ENCODE measurements around the gene MEOX2.

The MEOX2 gene

DNA sequence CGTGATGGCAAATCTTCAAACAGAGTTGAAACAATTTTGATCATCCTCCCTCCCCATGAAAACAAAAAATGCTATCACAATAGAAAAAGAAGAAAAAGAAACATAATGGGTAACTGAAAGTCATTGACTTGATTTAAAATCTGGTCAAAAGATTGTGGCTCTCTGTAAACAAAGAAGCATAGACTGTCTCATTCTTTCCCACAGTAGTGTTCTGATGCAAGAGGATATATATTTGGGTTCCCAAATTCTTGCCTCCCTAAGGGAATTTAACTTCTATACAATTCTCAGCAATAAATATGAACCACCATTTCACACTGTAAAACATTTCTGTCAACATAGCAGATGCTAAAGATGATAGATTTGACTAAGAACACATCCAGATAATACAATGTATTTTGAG is 32.8 kb upstream of the MEOX2 start:
- DNase-seq (ENCODE audit: low read depth) = no peak
- TF ChIP-seq MYC (IDR thresholded peaks at IDR 0.05; ENCODE audit: low read depth, low read length) = no peak
- TF ChIP-seq, protein P1, sequence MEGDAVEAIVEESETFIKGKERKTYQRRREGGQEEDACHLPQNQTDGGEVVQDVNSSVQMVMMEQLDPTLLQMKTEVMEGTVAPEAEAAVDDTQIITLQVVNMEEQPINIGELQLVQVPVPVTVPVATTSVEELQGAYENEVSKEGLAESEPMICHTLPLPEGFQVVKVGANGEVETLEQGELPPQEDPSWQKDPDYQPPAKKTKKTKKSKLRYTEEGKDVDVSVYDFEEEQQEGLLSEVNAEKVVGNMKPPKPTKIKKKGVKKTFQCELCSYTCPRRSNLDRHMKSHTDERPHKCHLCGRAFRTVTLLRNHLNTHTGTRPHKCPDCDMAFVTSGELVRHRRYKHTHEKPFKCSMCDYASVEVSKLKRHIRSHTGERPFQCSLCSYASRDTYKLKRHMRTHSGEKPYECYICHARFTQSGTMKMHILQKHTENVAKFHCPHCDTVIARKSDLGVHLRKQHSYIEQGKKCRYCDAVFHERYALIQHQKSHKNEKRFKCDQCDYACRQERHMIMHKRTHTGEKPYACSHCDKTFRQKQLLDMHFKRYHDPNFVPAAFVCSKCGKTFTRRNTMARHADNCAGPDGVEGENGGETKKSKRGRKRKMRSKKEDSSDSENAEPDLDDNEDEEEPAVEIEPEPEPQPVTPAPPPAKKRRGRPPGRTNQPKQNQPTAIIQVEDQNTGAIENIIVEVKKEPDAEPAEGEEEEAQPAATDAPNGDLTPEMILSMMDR (IDR thresholded peaks at IDR 0.05; ENCODE audit: low read depth, low read length) = no peak
- TF ChIP-seq, protein P2, sequence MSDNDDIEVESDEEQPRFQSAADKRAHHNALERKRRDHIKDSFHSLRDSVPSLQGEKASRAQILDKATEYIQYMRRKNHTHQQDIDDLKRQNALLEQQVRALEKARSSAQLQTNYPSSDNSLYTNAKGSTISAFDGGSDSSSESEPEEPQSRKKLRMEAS (IDR thresholded peaks at IDR 0.05; ENCODE audit: low read depth, low read length) = no peak
- TF ChIP-seq POLR2A (IDR thresholded peaks at IDR 0.05; ENCODE audit: extremely low read depth, insufficient read length) = no peak
- no peak overlapping the region for H3K4me3 ChIP-seq (ENCODE audit: low read depth, low read length)

DNA sequence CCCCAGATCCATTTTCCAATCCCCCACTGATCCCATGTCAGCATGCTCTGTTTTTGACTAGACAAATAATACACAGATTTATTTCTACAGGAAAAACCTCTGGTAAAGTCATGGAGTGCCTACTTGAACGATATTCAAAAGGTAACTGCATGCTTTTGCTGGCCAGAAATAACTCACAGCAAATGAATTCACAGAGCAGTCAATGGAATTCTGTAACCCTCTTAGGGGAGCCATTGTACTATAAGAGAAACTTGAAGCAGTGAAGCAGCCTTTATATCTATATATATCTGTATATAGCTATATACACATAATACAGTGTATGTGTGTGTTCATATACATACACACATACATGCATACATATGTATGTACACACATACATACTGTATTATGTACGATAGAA is 29.0 kb upstream of the MEOX2 start:
- H3K4me3 ChIP-seq (ENCODE audit: low read depth, low read length) = no peak overlapping the region
- no peak for DNase-seq (ENCODE audit: low read depth)
- TF ChIP-seq MYC (IDR thresholded peaks at IDR 0.05; ENCODE audit: low read depth, low read length) (no peak), POLR2A (IDR thresholded peaks at IDR 0.05; ENCODE audit: extremely low read depth, insufficient read length) (no peak)
- TF ChIP-seq, protein P1 (IDR thresholded peaks at IDR 0.05; ENCODE audit: low read depth, low read length) = no peak
- TF ChIP-seq, protein P2 (IDR thresholded peaks at IDR 0.05; ENCODE audit: low read depth, low read length) = no peak

DNA sequence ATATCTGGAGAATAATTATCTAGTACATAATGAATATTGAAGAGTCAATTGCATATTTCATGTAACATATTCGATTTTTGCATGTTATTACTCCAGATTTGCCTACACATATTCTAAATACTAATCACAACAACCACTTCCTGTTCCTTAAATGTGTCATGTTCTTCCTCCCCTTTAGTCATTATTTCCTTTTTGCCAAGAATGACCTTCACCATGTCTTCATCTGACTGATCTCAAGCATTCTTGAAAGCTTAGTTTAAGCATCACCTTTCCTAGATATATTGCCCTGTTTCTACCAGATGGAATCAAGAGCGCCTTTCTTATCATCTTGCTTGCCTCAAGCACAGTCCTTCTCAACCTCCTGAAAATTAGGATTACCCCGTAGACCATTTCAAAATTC is 23.5 kb upstream of the MEOX2 start:
- no peak for TF ChIP-seq POLR2A (IDR thresholded peaks at IDR 0.05; ENCODE audit: extremely low read depth, insufficient read length)
- TF ChIP-seq, protein P1 (IDR thresholded peaks at IDR 0.05; ENCODE audit: low read depth, low read length) = no peak
- TF ChIP-seq, protein P2 (IDR thresholded peaks at IDR 0.05; ENCODE audit: low read depth, low read length) = no peak
- no peak for TF ChIP-seq MYC (IDR thresholded peaks at IDR 0.05; ENCODE audit: low read depth, low read length)
- DNase-seq (ENCODE audit: low read depth) = no peak
- H3K4me3 ChIP-seq (ENCODE audit: low read depth, low read length) = no peak overlapping the region

DNA sequence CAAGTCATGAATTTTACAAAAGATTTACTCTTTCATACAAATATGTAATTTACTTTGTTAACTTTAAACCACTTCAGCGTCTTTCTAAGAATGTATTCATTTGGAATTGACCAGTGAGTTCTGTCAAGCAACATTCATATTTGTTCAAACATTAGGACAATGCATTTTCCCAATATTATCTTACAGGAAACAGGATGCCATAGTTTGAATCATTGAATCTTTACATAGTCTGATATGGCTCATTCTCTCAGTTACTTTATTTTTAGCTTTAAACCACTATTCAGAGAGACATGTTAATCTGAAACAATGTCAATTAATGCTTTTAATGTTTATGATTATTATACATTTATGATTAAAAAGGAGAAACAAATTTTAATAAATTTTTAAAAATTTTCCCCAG is 21.1 kb upstream of the MEOX2 start:
- H3K4me3 ChIP-seq (ENCODE audit: low read depth, low read length) = no peak overlapping the region
- TF ChIP-seq POLR2A (IDR thresholded peaks at IDR 0.05; ENCODE audit: extremely low read depth, insufficient read length) = no peak
- TF ChIP-seq, protein P1 (IDR thresholded peaks at IDR 0.05; ENCODE audit: low read depth, low read length) = no peak
- TF ChIP-seq, protein P2 (IDR thresholded peaks at IDR 0.05; ENCODE audit: low read depth, low read length) = no peak
- no peak for TF ChIP-seq MYC (IDR thresholded peaks at IDR 0.05; ENCODE audit: low read depth, low read length)
- no peak for DNase-seq (ENCODE audit: low read depth)

DNA sequence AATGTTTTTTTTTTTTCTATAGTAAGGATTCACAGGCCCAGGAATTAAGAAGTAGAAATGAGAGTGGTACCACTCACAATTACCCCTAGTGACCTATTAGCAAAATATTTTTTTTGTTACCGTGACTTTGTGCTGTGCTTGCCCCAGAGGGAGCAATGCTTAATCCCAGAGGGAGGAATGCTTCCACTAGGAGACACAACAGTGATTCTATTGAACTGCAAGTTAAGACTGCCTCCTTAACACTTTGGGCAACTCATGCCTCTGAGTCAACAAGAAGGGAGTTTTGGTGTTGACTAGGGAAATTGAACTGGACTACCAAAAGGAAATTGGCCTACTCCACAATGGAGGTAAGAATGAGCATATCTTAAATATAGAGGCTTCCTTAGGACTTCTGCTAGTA is 17.2 kb upstream of the MEOX2 start:
- H3K4me3 ChIP-seq (ENCODE audit: low read depth, low read length) = no peak overlapping the region
- TF ChIP-seq POLR2A (IDR thresholded peaks at IDR 0.05; ENCODE audit: extremely low read depth, insufficient read length) (no peak), MYC (IDR thresholded peaks at IDR 0.05; ENCODE audit: low read depth, low read length) (no peak)
- TF ChIP-seq, protein P1 (IDR thresholded peaks at IDR 0.05; ENCODE audit: low read depth, low read length) = no peak
- TF ChIP-seq, protein P2 (IDR thresholded peaks at IDR 0.05; ENCODE audit: low read depth, low read length) = no peak
- DNase-seq (ENCODE audit: low read depth) = no peak

Data from NB4 (cell line).